Measurements from ENCODE around the gene SLC6A9.
A peak's percentile ranks its signal among the peaks of the same experiment; 100 is the strongest.

Gene SLC6A9

DNA sequence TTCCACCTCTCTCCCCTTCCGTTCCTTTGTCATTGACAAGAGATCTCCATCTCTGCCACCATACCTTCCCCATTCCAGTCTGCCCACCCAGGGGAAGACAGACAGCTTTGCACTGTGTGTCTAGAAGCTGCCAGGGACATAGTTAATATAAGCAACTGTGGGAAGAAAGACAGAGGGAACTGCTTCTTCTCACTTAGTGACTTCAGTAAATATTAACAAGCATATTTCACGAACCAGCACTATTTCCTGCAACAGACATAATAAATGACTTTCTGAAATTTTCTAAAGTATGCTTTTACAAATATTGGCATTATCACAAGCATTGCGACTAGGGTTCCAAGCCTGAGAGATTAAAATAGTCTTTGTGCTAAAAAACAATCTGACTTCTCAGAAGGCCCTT lies 43.2 kb upstream of the SLC6A9 start:
- Mint-ChIP-seq H3K36me3 (ENCODE audit: low read depth) (no peaks in the 10 kb centered on the region), H3K4me3 (no peak overlapping the region), H3K27me3 (ENCODE audit: low read depth, poor library complexity) (peaks cover 20% of the 10 kb centered on the region), H3K9me3 (no peaks in the 10 kb centered on the region), H3K27ac (no peak overlapping the region), H3K4me1 (peaks cover 83% of the 10 kb centered on the region)
- TF ChIP-seq, protein P1, sequence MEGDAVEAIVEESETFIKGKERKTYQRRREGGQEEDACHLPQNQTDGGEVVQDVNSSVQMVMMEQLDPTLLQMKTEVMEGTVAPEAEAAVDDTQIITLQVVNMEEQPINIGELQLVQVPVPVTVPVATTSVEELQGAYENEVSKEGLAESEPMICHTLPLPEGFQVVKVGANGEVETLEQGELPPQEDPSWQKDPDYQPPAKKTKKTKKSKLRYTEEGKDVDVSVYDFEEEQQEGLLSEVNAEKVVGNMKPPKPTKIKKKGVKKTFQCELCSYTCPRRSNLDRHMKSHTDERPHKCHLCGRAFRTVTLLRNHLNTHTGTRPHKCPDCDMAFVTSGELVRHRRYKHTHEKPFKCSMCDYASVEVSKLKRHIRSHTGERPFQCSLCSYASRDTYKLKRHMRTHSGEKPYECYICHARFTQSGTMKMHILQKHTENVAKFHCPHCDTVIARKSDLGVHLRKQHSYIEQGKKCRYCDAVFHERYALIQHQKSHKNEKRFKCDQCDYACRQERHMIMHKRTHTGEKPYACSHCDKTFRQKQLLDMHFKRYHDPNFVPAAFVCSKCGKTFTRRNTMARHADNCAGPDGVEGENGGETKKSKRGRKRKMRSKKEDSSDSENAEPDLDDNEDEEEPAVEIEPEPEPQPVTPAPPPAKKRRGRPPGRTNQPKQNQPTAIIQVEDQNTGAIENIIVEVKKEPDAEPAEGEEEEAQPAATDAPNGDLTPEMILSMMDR (IDR thresholded peaks at IDR 0.05): no peak
- no peak for DNase-seq

DNA sequence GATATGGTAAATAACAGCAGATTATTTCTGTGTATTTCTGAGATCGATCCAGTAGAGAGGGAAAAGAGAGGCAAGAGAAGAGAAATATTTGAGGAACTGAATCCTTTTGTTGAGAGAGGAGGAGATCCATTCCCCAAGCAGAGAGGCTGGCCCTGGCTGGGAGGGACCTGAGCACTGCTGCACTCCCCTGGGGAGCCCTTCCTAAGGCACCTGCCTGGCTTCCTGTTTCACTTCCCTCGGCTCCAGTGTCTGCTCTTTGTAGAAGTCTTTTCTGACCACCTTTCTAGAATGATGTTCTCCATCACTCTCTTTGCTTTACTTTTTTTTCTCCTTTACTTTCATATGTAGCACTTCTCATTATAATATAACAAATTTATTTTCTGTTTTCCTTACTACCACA lies 42.3 kb upstream of the SLC6A9 start:
- no peak overlapping the region for H3K4me3 Mint-ChIP-seq
- H3K4me1 Mint-ChIP-seq: peaks cover 83% of the 10 kb centered on the region
- no peak overlapping the region for H3K27ac Mint-ChIP-seq
- no peak for DNase-seq
- peaks cover 20% of the 10 kb centered on the region for H3K27me3 Mint-ChIP-seq (ENCODE audit: low read depth, poor library complexity)
- H3K9me3 Mint-ChIP-seq: no peaks in the 10 kb centered on the region
- TF ChIP-seq, protein P1 (IDR thresholded peaks at IDR 0.05): no peak
- H3K36me3 Mint-ChIP-seq (ENCODE audit: low read depth): no peaks in the 10 kb centered on the region

DNA sequence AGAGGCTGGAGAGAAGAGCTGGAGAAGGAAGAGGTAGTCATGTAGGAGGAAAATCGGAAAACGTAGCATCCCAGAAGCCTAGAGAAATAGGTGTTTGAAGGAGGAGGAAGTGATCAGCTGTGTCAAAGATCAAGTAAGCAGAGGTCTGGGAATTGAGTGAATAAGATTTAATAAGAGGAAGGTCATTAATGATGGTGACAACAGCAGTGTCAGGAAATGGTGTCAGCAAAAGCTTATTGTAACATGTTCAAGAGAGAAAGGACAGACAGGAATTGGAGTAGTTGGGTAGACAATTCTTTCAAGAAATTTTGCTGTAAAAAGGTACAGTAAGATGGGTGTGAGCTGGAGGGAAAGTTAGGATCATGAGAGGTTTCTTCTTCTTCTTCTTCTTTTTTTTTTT lies 41.6 kb upstream of the SLC6A9 start:
- Mint-ChIP-seq H3K27ac (no peak overlapping the region), H3K27me3 (ENCODE audit: low read depth, poor library complexity) (peaks cover 16% of the 10 kb centered on the region), H3K4me1 (peaks cover 84% of the 10 kb centered on the region), H3K9me3 (no peaks in the 10 kb centered on the region), H3K4me3 (no peak overlapping the region), H3K36me3 (ENCODE audit: low read depth) (no peaks in the 10 kb centered on the region)
- DNase-seq: no peak
- TF ChIP-seq, protein P1 (IDR thresholded peaks at IDR 0.05): no peak

DNA sequence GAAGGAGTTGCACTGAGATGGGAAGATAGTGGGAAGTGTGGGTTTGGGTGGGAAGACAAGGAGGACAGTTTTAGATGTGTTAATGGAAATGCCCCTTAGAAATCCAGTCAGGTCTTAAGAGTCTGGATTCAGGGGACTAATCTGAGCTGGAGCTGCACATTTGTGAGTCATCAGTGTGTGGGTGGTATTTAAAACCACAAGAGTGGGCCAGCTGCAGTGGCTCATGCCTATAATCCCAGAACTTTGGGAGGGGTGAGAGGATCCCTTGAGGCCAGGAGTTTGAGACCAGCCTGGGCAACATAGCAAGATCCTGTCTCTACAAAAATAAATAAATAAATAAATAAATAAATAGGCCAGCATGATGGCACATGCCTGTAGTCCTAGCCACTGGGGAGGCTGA lies 40.9 kb upstream of the SLC6A9 start:
- H3K27me3 Mint-ChIP-seq (ENCODE audit: low read depth, poor library complexity): peaks cover 16% of the 10 kb centered on the region
- H3K4me3 Mint-ChIP-seq: no peak overlapping the region
- DNase-seq: no peak
- H3K9me3 Mint-ChIP-seq: no peaks in the 10 kb centered on the region
- H3K36me3 Mint-ChIP-seq (ENCODE audit: low read depth): no peaks in the 10 kb centered on the region
- no peak overlapping the region for H3K27ac Mint-ChIP-seq
- TF ChIP-seq, protein P1 (IDR thresholded peaks at IDR 0.05): no peak
- H3K4me1 Mint-ChIP-seq: peaks cover 84% of the 10 kb centered on the region

DNA sequence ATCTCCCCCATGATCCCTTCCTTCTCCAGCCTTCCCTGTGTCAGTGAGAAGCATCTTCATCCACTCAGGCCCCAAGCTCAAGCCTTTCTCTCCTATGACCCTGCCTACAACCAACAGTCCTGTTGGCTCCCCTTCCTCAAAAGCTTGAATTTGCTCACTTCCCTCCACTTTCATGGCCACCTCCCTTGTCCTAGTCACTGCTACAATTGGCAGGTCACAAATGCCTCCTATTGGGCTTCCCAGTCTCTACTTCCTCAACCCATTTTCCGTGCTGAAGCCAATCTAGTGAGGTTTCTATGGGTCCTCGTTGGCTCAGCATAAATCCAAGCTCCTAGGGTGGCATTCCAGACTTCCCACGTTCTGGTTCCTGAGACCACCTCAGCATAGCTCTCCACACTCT lies 40.2 kb upstream of the SLC6A9 start:
- no peak overlapping the region for H3K4me3 Mint-ChIP-seq
- peak overlapping the region; percentile 4 for H3K27ac Mint-ChIP-seq
- peaks cover 87% of the 10 kb centered on the region for H3K4me1 Mint-ChIP-seq
- peaks cover 16% of the 10 kb centered on the region for H3K27me3 Mint-ChIP-seq (ENCODE audit: low read depth, poor library complexity)
- H3K36me3 Mint-ChIP-seq (ENCODE audit: low read depth): no peaks in the 10 kb centered on the region
- DNase-seq: no peak
- H3K9me3 Mint-ChIP-seq: no peaks in the 10 kb centered on the region
- TF ChIP-seq, protein P1 (IDR thresholded peaks at IDR 0.05): no peak

DNA sequence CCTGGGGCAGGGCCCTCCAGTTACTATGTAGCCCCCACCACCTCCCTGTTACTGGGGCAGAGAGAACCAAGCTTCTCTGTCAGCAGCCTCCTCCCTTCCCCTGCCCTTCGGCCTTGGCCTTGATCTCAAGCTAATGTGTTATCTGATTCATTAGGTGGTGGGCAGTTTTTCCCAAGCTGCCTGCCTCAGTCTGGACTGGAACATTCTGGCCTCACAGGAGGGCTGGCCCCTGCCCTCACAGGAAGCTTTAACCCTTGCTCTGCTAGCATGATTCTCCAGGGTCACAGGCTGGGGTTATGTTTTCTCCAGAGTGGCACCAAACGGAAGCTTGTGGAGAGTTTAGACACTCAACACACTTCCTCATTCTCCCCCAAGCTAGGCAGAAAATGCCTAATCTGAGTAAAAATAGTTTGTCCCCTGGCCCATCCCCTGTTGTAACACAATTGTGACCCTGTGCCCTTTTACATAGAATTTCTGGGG lies 37.2 kb upstream of the SLC6A9 start:
- Mint-ChIP-seq H3K4me3 (no peak overlapping the region), H3K36me3 (ENCODE audit: low read depth) (no peaks in the 10 kb centered on the region), H3K27me3 (ENCODE audit: low read depth, poor library complexity) (peaks cover 6% of the 10 kb centered on the region), H3K9me3 (no peaks in the 10 kb centered on the region), H3K27ac (peak overlapping the region; percentile 27), H3K4me1 (peaks cover 61% of the 10 kb centered on the region)
- DNase-seq: no peak
- TF ChIP-seq, protein P1 (IDR thresholded peaks at IDR 0.05): no peak
